NCI-H748 (cell line): ENCODE data around the gene MLEC.

ENCODE experiments used
- DNase-seq: peaks from one replicate; lab custom pipeline; 2025; ENCODE audit not compliant: unreplicated experiment; lab: John Stamatoyannopoulos, UW

The MLEC gene

GRCh38 chr12:120739031-120739762 lies 52.2 kb downstream of the MLEC start:
- no peak for DNase-seq

GRCh38 chr12:120739821-120740613 lies 53.1 kb downstream of the MLEC start:
- no peak for DNase-seq

GRCh38 chr12:120740871-120741270 lies 53.9 kb downstream of the MLEC start:
- no peak for DNase-seq

DNA sequence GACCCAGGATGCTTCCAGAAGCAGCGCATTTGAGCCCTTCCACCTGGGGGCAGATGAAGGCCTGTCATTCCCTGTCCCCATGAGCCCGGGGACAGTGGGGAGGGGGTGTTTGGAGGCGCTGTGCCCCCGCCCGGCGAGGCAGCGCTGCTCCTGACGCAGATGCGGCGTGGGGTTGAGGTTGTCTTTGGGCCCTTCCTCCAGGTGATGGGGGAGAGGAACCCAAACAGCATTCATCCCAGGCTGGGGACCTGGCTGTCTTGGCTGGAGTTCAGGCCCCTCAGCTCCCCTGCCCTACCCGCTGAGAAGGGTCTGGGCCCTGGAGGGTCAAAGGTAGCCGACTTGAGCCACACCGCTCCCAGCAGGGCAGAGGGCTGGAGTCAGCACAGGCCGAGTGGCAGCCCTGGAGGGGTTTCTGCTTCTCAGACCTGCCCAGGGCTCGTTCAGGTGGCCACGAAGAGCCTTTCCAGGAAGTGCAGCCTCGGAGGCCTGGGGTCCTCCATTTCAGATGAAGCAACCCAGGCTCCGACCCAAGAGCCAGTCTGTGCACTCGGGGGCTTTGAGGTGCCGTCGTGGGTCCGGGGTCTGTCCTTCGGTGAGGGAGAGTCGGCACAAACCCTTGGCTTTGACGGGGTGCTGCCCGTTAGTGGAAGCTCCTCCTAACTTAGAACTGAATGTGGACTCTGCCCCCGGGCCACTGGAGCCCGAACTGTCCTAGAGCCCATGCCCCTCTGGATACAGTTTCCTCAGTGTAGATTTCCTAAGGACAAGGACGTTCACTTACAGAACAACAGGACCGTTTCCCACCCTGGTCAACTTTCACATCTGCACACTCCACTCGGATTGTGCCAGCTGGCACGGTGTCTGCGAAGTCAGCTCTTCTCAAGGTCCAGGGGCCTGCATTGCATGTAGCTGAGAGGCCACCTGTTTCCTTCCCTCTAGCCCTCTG lies 54.8 kb downstream of the MLEC start:
- DNase-seq, result no peak

DNA sequence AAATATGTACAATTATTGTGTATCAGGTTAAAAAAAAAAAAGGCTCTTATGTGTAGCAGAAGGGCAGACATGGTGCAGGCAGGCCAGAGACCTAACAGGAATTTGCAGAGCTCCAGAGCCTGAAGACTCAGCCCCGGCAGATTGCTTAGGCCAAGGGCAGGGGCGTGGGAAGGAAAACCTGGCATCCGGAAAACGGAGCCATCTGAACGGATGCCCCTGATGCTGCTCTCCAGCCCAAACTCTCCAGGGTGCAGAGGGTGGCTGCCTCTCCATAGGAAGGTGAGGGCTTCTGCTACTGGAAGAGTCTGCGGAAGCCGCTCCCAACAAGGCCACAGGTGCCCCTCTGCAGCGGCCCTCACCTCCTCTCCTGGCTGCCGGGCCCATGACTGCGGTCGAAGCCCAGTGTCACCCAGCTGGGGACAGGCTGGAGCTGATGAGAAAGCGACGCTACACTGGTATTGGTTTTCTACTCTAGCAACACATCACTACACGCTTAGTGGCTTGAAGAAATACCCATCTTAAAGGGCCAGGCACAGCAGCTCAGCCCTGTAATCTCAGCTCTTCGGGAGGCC lies 58.1 kb downstream of the MLEC start:
- no peak for DNase-seq

DNA sequence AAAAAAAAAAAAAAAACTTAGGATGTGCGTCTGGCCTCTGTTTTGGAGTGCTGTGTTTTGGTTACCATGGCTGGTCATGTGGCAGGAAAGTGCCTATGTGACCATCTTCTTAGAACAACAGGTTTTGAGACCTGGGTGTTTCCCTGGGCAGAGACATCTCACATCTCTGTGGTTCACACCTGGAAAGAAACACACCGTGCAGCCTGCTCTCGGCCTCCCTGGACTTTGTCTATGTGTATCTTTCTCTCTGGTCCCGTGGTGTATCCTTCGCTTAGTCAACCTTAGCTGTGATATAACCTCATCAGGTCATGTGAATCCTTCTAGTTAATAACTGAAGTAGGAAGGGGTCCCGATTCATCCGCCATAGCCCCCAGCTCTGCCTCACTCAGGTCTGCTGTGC lies 61.3 kb downstream of the MLEC start:
- no peak for DNase-seq

GRCh38 chr12:120749256-120749655 lies 62.3 kb downstream of the MLEC start:
- DNase-seq, result no peak

GRCh38 chr12:120750806-120751205 lies 63.9 kb downstream of the MLEC start:
- DNase-seq, result no peak

DNA sequence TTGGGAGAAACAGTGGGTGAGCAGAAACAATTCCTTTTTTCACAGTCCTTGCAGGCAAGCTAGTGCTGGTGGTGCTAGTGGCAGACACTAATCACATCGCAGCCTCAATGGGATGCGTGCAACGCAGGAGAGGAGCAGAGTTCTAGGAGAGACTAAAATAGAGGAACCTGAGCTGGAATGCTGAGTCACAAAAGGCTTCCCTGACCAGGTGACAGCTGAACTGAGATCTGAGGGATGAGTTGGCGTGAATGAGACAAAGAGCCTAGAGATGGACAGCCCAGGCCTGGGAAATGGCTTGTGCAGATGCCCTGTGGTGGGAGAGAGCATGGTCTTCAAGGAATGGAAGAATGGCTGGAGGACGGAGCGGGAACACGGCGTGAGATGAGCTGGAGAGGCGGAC lies 64.4 kb downstream of the MLEC start:
- DNase-seq, result no peak
